GM23338 (cell line): Measurements from ENCODE around the gene TSPAN33. TPM values are rescaled to one million over a fixed set of nuclear protein-coding genes. Genes with fewer than 3 reads are reported as not detected.

ENCODE experiments used
- ATAC-seq: fragments of 200-7000 bp; cut with Tn5 transposase; 3 replicates; pipeline ENCODE4 v1.9.1; 2020
- DNase-seq: peaks from one replicate; pipeline ENCODE4 v3.0.0-alpha.2; 2015; ENCODE audit warnings: low spot score
- H2AFZ ChIP-seq: fragments of 200-600 bp; sonication (generic); 2 replicates; pipeline ENCODE4 v1.8.0; 2016; ENCODE audit warnings: antibody characterized with exemption, mild to moderate bottlenecking, moderate library complexity
- H3F3A ChIP-seq: fragments of 200-600 bp; sonication (generic); replicated peaks from 2 replicates; pipeline ENCODE4 v1.8.0; 2017; ENCODE audit warnings: antibody characterized with exemption, mixed run types, low read depth
- H3K27ac ChIP-seq: fragments of 200-600 bp; sonication (generic); 2 replicates; pipeline ENCODE4 v1.6.1; 2016; ENCODE audit warnings: low read depth
- H3K27me3 ChIP-seq: fragments of 200-600 bp; sonication (generic); 2 replicates; pipeline ENCODE4 v1.8.0; 2016; ENCODE audit warnings: mild to moderate bottlenecking, mixed run types, moderate library complexity; ENCODE audit not compliant: insufficient read depth
- H3K36me3 ChIP-seq: fragments of 200-600 bp; sonication (generic); 2 replicates; pipeline ENCODE4 v1.8.0; 2016; ENCODE audit warnings: mild to moderate bottlenecking; ENCODE audit not compliant: insufficient read depth
- H3K4me1 ChIP-seq: fragments of 200-600 bp; sonication (generic); 2 replicates; pipeline ENCODE4 v1.8.0; 2016; ENCODE audit warnings: mild to moderate bottlenecking, moderate library complexity; ENCODE audit not compliant: insufficient read depth
- H3K4me2 ChIP-seq: fragments of 200-600 bp; sonication (generic); 2 replicates; pipeline ENCODE4 v1.7.1; 2017; ENCODE audit warnings: mixed run types
- H3K4me3 ChIP-seq: fragments of 200-600 bp; sonication (generic); 2 replicates; pipeline ENCODE4 v1.6.1; 2016; ENCODE audit warnings: mixed run types
- H3K79me2 ChIP-seq: fragments of 200-600 bp; sonication (generic); replicated peaks from 2 replicates; pipeline ENCODE4 v1.8.0; 2017; ENCODE audit warnings: mild to moderate bottlenecking; ENCODE audit not compliant: insufficient read depth
- H3K9me2 ChIP-seq: fragments of 200-600 bp; sonication (generic); 2 replicates; pipeline ENCODE4 v1.8.0; 2017; ENCODE audit not compliant: insufficient read depth
- H4K20me1 ChIP-seq: fragments of 200-600 bp; sonication (generic); replicated peaks from 2 replicates; pipeline ENCODE4 v1.8.0; 2017; ENCODE audit warnings: mild to moderate bottlenecking; ENCODE audit not compliant: insufficient read depth
- H3K27ac Mint-ChIP-seq: 2 replicates; pipeline ENCODE4 v1.8.0; 2020; ENCODE audit warnings: inconsistent platforms, mild to moderate bottlenecking, moderate library complexity, mixed read lengths
- H3K27me3 Mint-ChIP-seq: 3 replicates; pipeline ENCODE4 v1.8.0; 2022; ENCODE audit warnings: low read depth, mild to moderate bottlenecking, moderate library complexity, mixed read lengths, inconsistent platforms; ENCODE audit not compliant: insufficient read depth, poor library complexity
- H3K36me3 Mint-ChIP-seq: 3 replicates; pipeline ENCODE4 v1.8.0; 2021; ENCODE audit warnings: low read depth, mild to moderate bottlenecking, inconsistent platforms, moderate library complexity, mixed read lengths
- H3K4me1 Mint-ChIP-seq: 3 replicates; pipeline ENCODE4 v1.8.0; 2020; ENCODE audit warnings: mild to moderate bottlenecking, inconsistent platforms, mixed read lengths
- H3K4me3 Mint-ChIP-seq: 3 replicates; pipeline ENCODE4 v1.8.0; 2021; ENCODE audit warnings: moderate library complexity, mild to moderate bottlenecking, inconsistent platforms, mixed read lengths
- H3K9me3 Mint-ChIP-seq: 3 replicates; pipeline ENCODE4 v1.8.0; 2020; ENCODE audit warnings: moderate library complexity, mild to moderate bottlenecking, inconsistent platforms, mixed read lengths
- JUNB ChIP-seq: IDR thresholded peaks from one replicate; pipeline ENCODE4 v1.6.1; 2016; ENCODE audit warnings: antibody characterized with exemption; ENCODE audit not compliant: unreplicated experiment
- POLR2AphosphoS5 ChIP-seq: IDR thresholded peaks from 2 replicates; pipeline ENCODE4 v1.6.1; 2016; ENCODE audit warnings: antibody characterized with exemption, low read depth
- ZNF462 ChIP-seq: fragments of 250-450 bp; sonication (Bioruptor Pico); IDR thresholded peaks from 2 replicates; pipeline ENCODE4 v1.5.0; 2020; ENCODE audit warnings: mild to moderate bottlenecking, moderate library complexity
- polyA plus RNA-seq: library from polyadenylated mRNA; unstranded; fragments of >200 nt; fragmentation: Nextera tagmentation; extraction: Ambion mirVana; gene quantifications from 2 replicates; pipeline ENCODE4 v1.2.1, GENCODE V29; 2016
- total RNA-seq: library from RNA; depleted of rRNA; stranded (reverse); fragments of >200 nt; shearing (Covaris generic); gene quantifications from 2 replicates; pipeline ENCODE4 v1.2.3, GENCODE V29; 2014

Gene TSPAN33
- total and polyA plus RNA-seq, 2 experiments from 2014 or later: 17.6 to 51.5 TPM

- TF ChIP-seq ZNF462 (CRISPR knock-in tag): no peak
These were observed 64.2 kb downstream of the TSPAN33 start (continued) for GRCh38 chr7:129208667-129209066.

- Histone ChIP-seq H3K79me2 (no peaks in the 10 kb centered on the region), H2AFZ (no peak overlapping the region), H4K20me1 (no peaks in the 10 kb centered on the region), H3F3A (peaks cover 6% of the 10 kb centered on the region; the same call in 1 of the 2 replicates), H3K4me1 (no peaks in the 10 kb centered on the region), H3K4me2 (no peak overlapping the region), H3K27me3 (no peaks in the 10 kb centered on the region), H3K27ac (no peak overlapping the region), H3K9me2 (no peaks in the 10 kb centered on the region), H3K36me3 (no peaks in the 10 kb centered on the region), H3K4me3 (no peak overlapping the region)
- Mint-ChIP-seq H3K9me3 (peaks cover 5% of the 10 kb centered on the region; the same call in 2 of the 3 replicates), H3K27me3 (peaks cover 8% of the 10 kb centered on the region), H3K27ac (no peak overlapping the region), H3K36me3 (peaks cover 72% of the 10 kb centered on the region), H3K4me3 (no peak overlapping the region), H3K4me1 (peaks cover 3% of the 10 kb centered on the region; the same call in 1 of the 3 replicates)
- DNase-seq (no peak), ATAC-seq (no peak)
- TF ChIP-seq JUNB (no peak), POLR2AphosphoS5 (no peak)
These were observed 64.8 kb downstream of the TSPAN33 start for GRCh38 chr7:129209067-129209926.
